ENCODE results near the gene STK4.

- TF ChIP-seq CTCF (IDR thresholded peaks at IDR 0.05) (no peak), ZFX (IDR thresholded peaks at IDR 0.05; ENCODE audit: borderline replicate concordance) (no peak)
Observed at GRCh38 chr20:45115829-45116228, 149.5 kb downstream of the STK4 start.
